Naive B cell (primary cell): ENCODE results near the gene P3R3URF. TPM values are rescaled to one million over a fixed set of nuclear protein-coding genes. Genes with fewer than 3 reads are reported as not detected.

Source experiments
- ATAC-seq, 2 donors: fragments of 150-1000 bp; cut with Tn5 transposase; 2 replicates each; pipeline ENCODE4 v1.10.0; 2021; ENCODE audit warnings: low read depth in 2 of 2, mild to moderate bottlenecking in 2 of 2, moderate library complexity in 2 of 2
- DNase-seq: peaks from one replicate; pipeline ENCODE4 v3.0.0; 2022
- H3K27ac Mint-ChIP-seq, 6 donors: one replicate each; pipeline ENCODE4 v1.8.0; 2020 to 2022; ENCODE audit warnings: mild to moderate bottlenecking in 6 of 6, mixed read lengths in 6 of 6, moderate library complexity in 5 of 6, inconsistent platforms in 2 of 6
- H3K27me3 Mint-ChIP-seq, 3 donors: one replicate each; pipeline ENCODE4 v1.8.0; 2021 to 2022; ENCODE audit warnings: mixed read lengths in 3 of 3, mild to moderate bottlenecking in 1 of 3
- H3K36me3 Mint-ChIP-seq, 2 donors: one replicate each; pipeline ENCODE4 v1.8.0; 2020 to 2022; ENCODE audit warnings: mixed read lengths in 2 of 2, inconsistent platforms in 1 of 2, mild to moderate bottlenecking in 1 of 2
- H3K4me1 Mint-ChIP-seq, 3 donors: one replicate each; pipeline ENCODE4 v1.8.0; 2020 to 2022; ENCODE audit warnings: mixed read lengths in 3 of 3, inconsistent platforms in 1 of 3, mild to moderate bottlenecking in 1 of 3, moderate library complexity in 1 of 3
- H3K4me3 Mint-ChIP-seq, 8 donors: one replicate each; pipeline ENCODE4 v1.8.0; 2020 to 2022; ENCODE audit warnings: mild to moderate bottlenecking in 8 of 8, mixed read lengths in 8 of 8, moderate library complexity in 8 of 8, inconsistent platforms in 2 of 8
- H3K9me3 Mint-ChIP-seq, 7 donors: one replicate each; pipeline ENCODE4 v1.8.0; 2020 to 2022; ENCODE audit warnings: mixed read lengths in 7 of 7, mild to moderate bottlenecking in 5 of 7, inconsistent platforms in 2 of 7, moderate library complexity in 1 of 7
- polyA plus RNA-seq, 6 donors: library from polyadenylated mRNA; unstranded; fragments of 300-500 nt; fragmentation: Illumina TruSeq; gene quantifications; one replicate each; pipeline ENCODE4 v1.2.3, GENCODE V29; 2021; ENCODE audit warnings: low read depth in 6 of 6

Gene P3R3URF
- polyA plus RNA-seq, 6 donors from 2014 or later = not detected

GRCh38 chr1:46131093-46131492 lies 45.2 kb downstream of the P3R3URF start:
- no peak for ATAC-seq
- Mint-ChIP-seq H3K36me3 (no peaks in the 10 kb centered on the region), H3K27me3 (peaks cover 41 to 42% (median 42%) of the 10 kb centered on the region in 3 donors), H3K27ac (peak overlapping the region in 1 of 6 donors; percentile 22), H3K4me1 (peaks cover 21 to 28% (median 24%) of the 10 kb centered on the region in 3 donors), H3K4me3 (peak overlapping the region in 7 of 8 donors; percentile 35 to 99 (median 95)), H3K9me3 (peaks cover 0 to 3% (median 0%) of the 10 kb centered on the region in 7 donors)
- no peak for DNase-seq

GRCh38 chr1:46130606-46131005 lies 45.7 kb downstream of the P3R3URF start:
- no peak overlapping the region for H3K27ac Mint-ChIP-seq
- ATAC-seq = no peak
- H3K4me3 Mint-ChIP-seq = peak overlapping the region in 2 of 8 donors; percentile 65 to 98
- peaks cover 40 to 42% (median 41%) of the 10 kb centered on the region in 3 donors for H3K27me3 Mint-ChIP-seq
- no peaks in the 10 kb centered on the region for H3K36me3 Mint-ChIP-seq
- H3K9me3 Mint-ChIP-seq = peaks cover 0 to 3% (median 0%) of the 10 kb centered on the region in 7 donors
- DNase-seq = no peak
- peaks cover 21 to 28% (median 24%) of the 10 kb centered on the region in 3 donors for H3K4me1 Mint-ChIP-seq

- Mint-ChIP-seq H3K4me3 (peak overlapping the region in 1 of 8 donors; percentile 65), H3K9me3 (peaks cover 0 to 3% (median 0%) of the 10 kb centered on the region in 7 donors), H3K27ac (no peak overlapping the region), H3K4me1 (peaks cover 21 to 28% (median 24%) of the 10 kb centered on the region in 3 donors), H3K36me3 (no peaks in the 10 kb centered on the region), H3K27me3 (peaks cover 40 to 42% (median 41%) of the 10 kb centered on the region in 3 donors)
- no peak for DNase-seq
- ATAC-seq = no peak
Observed at GRCh38 chr1:46130121-46130520, 46.2 kb downstream of the P3R3URF start.

GRCh38 chr1:46128344-46128743 lies 47.9 kb downstream of the P3R3URF start:
- no peak overlapping the region for H3K27ac Mint-ChIP-seq
- peaks cover 0 to 3% (median 0%) of the 10 kb centered on the region in 7 donors for H3K9me3 Mint-ChIP-seq
- H3K4me3 Mint-ChIP-seq = no peak overlapping the region
- H3K4me1 Mint-ChIP-seq = peaks cover 15 to 29% (median 18%) of the 10 kb centered on the region in 3 donors
- DNase-seq (no peak), ATAC-seq (no peak)
- no peaks in the 10 kb centered on the region for H3K36me3 Mint-ChIP-seq
- H3K27me3 Mint-ChIP-seq = peaks cover 37 to 42% (median 41%) of the 10 kb centered on the region in 3 donors

Other genes starting within 250 kb of the P3R3URF start
- gene PIK3R3, start 43.9 kb downstream of the P3R3URF start, polyA plus RNA-seq = under 1 TPM in 3 of 6 donors, not detected in 3; 0.11 to 0.31 (median 0.25) TPM
- gene TSPAN1, start 1.4 kb downstream of the P3R3URF start, polyA plus RNA-seq = not detected
- 10 to 100 TPM in 5 of 6 donors, 1 to 10 TPM in 1; 4.2 to 26.6 (median 20.0) TPM for gene POMGNT1, start 21.9 kb upstream of the P3R3URF start, polyA plus RNA-seq
- not detected for gene LURAP1, start 26.8 kb upstream of the P3R3URF start, polyA plus RNA-seq
- gene RAD54L, start 71.3 kb upstream of the P3R3URF start, polyA plus RNA-seq = 1 to 10 TPM in 1 of 6 donors, under 1 TPM in 1, not detected in 4; 0.84 to 1.4 TPM
- 10 to 100 TPM; 35.6 to 52.5 (median 46.0) TPM for gene LRRC41, start 127.1 kb upstream of the P3R3URF start, polyA plus RNA-seq
- 100 to 1,000 TPM; 280 to 322 (median 304) TPM for gene UQCRH, start 127.2 kb upstream of the P3R3URF start, polyA plus RNA-seq
- gene NSUN4, start 164.3 kb upstream of the P3R3URF start, polyA plus RNA-seq = 10 to 100 TPM; 20.4 to 32.2 (median 23.6) TPM
- 1 to 10 TPM in 1 of 6 donors, under 1 TPM in 2, not detected in 3; 0.34 to 1.4 (median 0.61) TPM for gene FAAH, start 217.8 kb upstream of the P3R3URF start, polyA plus RNA-seq